ENCODE measurements around the gene STXBP1. TPM values are rescaled to one million over a fixed set of nuclear protein-coding genes. Genes with fewer than 3 reads are reported as not detected.

The STXBP1 gene
- total and polyA plus RNA-seq, 9 of the 15 experiments (the other 6 are each of a cell fraction or from before 2014, with no cell fraction given), result 4.6 to 35.1 (median 9.7) TPM

GRCh38 chr9:127637322-127637847 lies 25.3 kb downstream of the STXBP1 start (continued):
- TF ChIP-seq SMARCA4 (IDR thresholded peaks at IDR 0.05) (peak; percentile 54; the same call in 1 of the 2 replicates), ZMIZ1 (IDR thresholded peaks at IDR 0.05; ENCODE audit: low read depth in 2 of 2, low read length in 2 of 2) (no peak), ZNF583 (CRISPR knock-in tag; IDR thresholded peaks at IDR 0.05) (no peak), PHF21A (IDR thresholded peaks at IDR 0.05; ENCODE audit: borderline replicate concordance, low read depth) (0 out of 2 replicates have a peak, but pooled peaks have one; percentile 31), SOX6 (IDR thresholded peaks at IDR 0.05) (0 out of 2 replicates have a peak, but pooled peaks have one; percentile 49), MEIS2 (IDR thresholded peaks at IDR 0.05; ENCODE audit: partially characterized antibody) (peak; percentile 51), PBX2 (CRISPR knock-in tag; IDR thresholded peaks at IDR 0.05; ENCODE audit: low read depth) (no peak), PBX2 (tag; conservative IDR thresholded peaks at IDR 0.05; ENCODE audit: low read depth) (peak; percentile 60; the same call in 1 of the 2 replicates), BDP1 (IDR thresholded peaks at IDR 0.05; ENCODE audit: insufficient read depth, insufficient read length) (no peak), TRIM24 (IDR thresholded peaks at IDR 0.05) (no peak; a peak in 1 of 4 replicates), ZNF780A (CRISPR knock-in tag; IDR thresholded peaks at IDR 0.05) (no peak), KDM1A (IDR thresholded peaks at IDR 0.05) (peak; percentile 59 to 63), CBFA2T3 (IDR thresholded peaks at IDR 0.05) (0 out of 2 replicates have a peak, but pooled peaks have one; percentile 7), ETS2 (tag; IDR thresholded peaks at IDR 0.05; ENCODE audit: borderline replicate concordance, poor library complexity, severe bottlenecking) (no peak), JUND (IDR thresholded peaks at IDR 0.05; ENCODE audit: borderline replicate concordance, low read depth, low read length) (peak; percentile 43; the same call in 1 of the 2 replicates), JUND (tag; IDR thresholded peaks at IDR 0.05; ENCODE audit: borderline replicate concordance, low read depth, low read length) (peak; percentile 45; the same call in 1 of the 3 replicates)

Data from K562 (cell line).